Measurements from ENCODE around the gene THOC7. TPM values are rescaled to one million over a fixed set of nuclear protein-coding genes. Genes with fewer than 3 reads are reported as not detected.
A peak's percentile ranks its signal among the peaks of the same experiment; 100 is the strongest.

THOC7 gene
- total RNA-seq, 1 donor from 2014 or later = 20.8 TPM

DNA sequence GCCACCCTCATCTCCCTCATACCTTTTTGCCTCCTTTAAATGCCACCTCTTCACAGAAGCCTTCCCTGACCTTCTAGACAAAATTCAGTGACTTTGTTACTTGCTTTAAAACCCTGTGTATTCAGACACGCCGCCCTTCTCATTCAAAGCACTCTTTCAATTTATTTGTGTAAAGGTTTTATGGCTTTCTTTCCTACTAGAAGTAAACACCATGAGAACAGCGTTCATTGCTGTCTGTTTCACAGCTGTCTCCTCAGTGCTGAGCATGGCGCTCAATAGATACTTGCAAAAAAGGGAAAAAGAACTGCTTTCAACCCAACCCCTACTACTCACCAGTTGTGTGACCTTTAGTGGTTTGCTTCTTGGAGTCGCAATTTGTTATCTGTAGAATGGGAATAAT is 17.0 kb upstream of the THOC7 start:
- DNase-seq (ENCODE audit: low spot score) (no peak), ATAC-seq (no peak)

- ATAC-seq = peak; percentile 52
- no peak for DNase-seq (ENCODE audit: low spot score)
Observed at GRCh38 chr3:63878394-63879060, 14.9 kb upstream of the THOC7 start.

DNA sequence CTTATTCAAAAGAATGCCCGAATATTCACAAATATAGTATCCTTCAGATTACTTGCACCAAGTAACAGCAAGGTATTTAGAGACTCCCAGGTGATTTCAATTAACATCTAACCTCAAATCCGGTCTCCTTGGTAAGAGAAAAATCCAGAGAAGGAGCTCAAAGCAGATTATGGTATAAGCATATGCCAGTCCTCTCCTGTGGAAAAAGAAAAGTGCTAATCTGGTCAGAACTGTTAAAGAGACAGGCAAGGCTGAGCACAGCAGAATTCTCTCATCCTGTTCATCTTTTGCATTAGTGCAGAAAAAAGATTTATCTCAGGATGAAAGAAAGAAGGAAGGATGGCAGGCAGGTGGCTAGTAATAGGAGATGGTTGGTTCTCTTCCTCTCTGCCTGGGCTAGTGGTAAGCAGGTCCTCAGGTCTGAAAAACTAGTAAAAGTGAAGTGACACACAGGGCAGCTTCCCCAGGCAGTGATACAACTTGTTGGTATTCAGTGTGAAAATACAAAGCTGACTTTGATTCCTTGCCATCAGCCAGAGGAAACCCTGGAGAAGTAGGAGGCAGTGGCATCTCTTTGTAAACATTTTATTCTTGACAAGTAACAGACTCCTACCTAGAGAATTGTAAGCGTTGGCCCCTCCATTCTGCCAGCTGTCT is 14.3 kb upstream of the THOC7 start:
- no peak for ATAC-seq
- DNase-seq (ENCODE audit: low spot score) = no peak

DNA sequence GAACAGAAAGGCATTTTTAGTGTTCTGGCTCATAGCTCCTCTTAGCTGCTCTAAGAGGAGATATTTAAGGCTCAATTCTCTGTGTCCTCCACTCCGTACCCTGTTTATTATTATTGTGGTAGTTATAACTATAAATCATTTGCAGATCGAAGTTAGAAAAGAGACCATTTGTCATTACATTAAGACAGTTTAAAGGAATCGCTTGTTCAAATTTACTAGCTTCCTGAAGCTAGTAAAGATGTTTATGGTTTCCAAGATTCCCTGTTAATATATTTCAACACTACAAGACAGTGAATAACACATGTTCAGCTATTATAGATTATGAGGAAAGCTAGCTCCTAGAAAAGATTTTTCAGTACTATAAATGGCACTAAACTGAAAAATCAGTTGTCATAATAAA is 12.7 kb upstream of the THOC7 start:
- ATAC-seq (no peak), DNase-seq (ENCODE audit: low spot score) (no peak)

GRCh38 chr3:63875510-63875909 is 11.9 kb upstream of the THOC7 start:
- ATAC-seq (no peak), DNase-seq (ENCODE audit: low spot score) (no peak)

- no peak for ATAC-seq
- DNase-seq (ENCODE audit: low spot score) = no peak
Observed at GRCh38 chr3:63874769-63875168, 11.2 kb upstream of the THOC7 start.

DNA sequence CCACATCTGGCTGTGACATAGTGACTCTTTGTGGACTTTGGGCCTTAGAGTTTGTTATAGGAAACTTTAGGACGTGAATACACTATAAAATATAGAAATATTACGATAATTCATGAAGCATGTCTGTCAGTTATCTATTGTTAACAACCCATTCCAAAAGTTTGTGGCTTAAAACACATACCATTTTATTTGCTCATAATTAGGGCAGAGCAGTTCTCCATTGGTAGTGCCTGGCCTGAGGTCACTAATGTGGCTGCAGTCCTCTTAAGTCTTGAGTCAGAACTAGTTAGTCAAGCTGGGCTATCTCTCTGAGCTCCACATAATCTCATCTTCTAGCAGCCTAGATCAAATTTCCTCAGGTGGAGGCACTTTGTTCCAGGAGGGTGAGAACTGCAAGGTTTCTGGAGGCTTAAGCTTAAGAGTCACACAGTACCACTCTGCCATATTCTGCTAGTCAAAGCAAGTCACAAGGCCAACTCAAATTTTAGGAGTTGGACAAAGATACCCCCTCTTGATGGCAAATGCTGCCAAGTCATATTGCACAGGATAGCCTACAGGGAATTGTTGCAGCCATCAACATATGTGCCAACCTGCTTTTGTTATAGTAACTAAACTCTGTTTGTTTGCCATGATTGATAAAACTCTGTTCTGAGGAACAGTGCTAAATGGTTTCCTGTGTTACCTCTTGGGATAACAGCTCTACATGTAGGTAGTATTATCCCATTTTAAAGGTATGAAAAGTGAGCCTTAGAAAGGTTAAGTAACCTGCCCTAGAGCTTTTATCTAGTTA is 8.7 kb upstream of the THOC7 start:
- ATAC-seq (no peak), DNase-seq (ENCODE audit: low spot score) (no peak)

DNA sequence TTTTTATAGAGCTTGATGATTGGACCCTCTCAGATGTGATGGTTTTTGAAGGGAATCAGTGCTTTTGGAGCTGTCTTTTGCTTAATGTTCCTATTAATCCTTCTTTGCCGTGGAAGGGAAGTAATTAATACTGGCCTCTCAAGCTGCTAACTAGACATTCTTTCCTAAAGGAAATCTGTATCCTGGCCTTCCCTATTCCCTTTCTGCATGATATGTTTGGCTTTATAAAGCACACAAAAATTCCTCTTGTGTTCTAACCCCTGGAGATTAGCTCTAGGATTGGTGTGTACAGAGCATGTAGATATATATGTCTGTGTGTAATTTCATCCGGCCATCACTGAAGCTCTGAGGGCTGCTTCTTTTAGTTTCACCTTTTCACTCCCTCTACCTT is 7.0 kb upstream of the THOC7 start:
- DNase-seq (ENCODE audit: low spot score) = no peak

DNA sequence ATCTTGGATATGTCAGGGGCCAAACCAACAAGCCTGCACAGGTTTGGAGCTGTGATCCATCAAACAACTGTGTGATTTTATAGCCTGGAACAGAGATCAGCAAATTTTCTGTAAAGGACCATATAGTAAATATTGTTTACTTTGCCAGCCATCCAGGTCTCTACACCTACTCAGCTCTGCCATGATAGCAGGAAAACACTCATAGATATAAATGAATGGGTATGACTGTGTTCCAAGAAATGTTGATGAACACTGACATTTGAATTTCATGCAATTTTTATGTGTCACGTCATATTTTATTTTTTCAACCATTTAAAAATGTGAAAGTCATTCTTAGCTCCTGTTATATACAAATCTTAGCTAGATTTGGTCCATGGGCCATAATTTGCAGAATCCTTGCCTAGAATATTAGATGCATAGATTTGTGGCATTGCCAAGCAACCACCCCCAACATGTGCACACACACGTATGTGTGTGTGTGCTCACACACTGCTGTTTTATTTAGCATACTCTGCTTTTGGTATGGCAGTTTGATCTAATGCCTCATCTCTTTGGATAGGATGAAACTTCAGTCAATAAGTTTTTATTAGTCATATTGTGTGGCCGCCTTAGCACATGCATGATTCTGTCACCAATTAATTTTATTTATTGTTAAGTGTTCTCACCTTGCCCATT is 6.5 kb upstream of the THOC7 start:
- ATAC-seq (no peak), DNase-seq (ENCODE audit: low spot score) (no peak)

More for the DNA sequence above, 7.0 kb upstream of the THOC7 start:
- no peak for ATAC-seq

DNA sequence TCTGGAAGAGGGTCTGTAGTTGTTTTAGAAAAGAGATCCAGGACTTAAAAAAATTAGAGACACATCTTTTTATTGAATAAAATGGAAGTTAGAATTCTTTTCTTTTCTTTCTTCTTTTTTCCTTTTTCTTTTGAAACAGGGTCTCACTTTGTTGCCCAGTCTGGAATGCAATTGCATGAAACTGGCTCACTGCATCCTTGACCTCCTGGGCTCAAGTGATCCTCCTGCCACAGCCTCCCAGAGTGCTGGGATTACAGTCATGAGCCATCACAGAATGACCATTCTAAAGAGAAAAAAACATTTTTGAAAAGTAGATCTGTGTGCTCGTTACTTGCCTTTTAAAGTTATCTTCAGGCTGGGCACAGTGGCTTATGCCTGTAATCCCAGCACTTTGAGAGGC is 3.6 kb upstream of the THOC7 start:
- no peak for ATAC-seq
- no peak for DNase-seq (ENCODE audit: low spot score)

- DNase-seq (ENCODE audit: low spot score) = no peak
- ATAC-seq = no peak
Observed at GRCh38 chr3:63864965-63865327, 1.3 kb upstream of the THOC7 start.

GRCh38 chr3:63864008-63864964 is 681 bp upstream of the THOC7 start:
- peak; percentile 63 for DNase-seq (ENCODE audit: low spot score)
- ATAC-seq = peak; percentile 76

DNA sequence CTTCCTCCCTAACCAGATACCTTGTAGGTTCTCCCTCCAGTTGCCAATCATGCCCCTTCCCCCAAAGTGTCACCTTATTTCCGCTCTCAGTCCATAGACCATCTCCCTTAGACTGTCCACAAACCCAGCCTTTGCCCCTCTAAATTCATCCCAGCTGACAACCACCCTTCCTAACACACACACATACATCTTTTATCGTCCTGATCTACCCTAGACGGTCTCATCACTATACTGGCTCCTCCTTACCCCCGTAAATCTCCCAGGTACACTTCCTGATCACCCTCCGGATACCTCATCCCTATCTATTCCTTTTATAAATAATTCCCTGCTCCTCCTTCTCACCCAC is 828 bp downstream of the THOC7 start:
- DNase-seq (ENCODE audit: low spot score) (no peak), ATAC-seq (no peak)

- ATAC-seq = no peak
- no peak for DNase-seq (ENCODE audit: low spot score)
Observed at GRCh38 chr3:63861306-63861705, 2.3 kb downstream of the THOC7 start.

- DNase-seq (ENCODE audit: low spot score) (no peak), ATAC-seq (no peak)
Observed at GRCh38 chr3:63860776-63861175, 2.8 kb downstream of the THOC7 start.

GRCh38 chr3:63857311-63857710 is 6.3 kb downstream of the THOC7 start:
- DNase-seq (ENCODE audit: low spot score) = no peak
- ATAC-seq = no peak

DNA sequence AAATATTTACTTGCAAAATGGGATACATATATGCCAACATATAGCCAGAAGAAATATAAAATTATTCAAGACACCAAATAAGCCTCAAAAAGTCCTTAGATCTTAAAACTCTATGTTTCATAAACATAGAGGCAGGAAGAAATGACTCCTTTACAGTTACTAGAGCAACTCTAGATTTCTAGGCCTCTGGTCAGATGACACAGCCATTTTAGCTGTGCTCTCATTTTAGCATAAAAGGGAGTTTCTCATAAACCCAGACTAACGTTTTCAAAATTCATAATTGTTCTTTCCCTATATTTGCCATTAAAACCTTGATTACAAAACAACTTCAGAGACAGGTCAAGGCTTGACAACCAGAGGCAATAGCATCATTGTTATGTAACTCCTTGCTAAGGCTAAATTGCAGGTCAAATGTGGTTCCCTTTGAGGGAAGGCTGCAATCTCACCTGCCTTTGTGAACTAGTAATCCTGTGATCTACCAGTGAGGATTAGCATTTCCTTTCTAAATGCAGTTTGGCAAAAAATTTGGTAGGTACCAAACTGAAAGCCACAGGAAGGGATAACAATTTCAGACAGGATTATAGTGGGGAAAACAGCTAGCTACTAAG is 8.2 kb downstream of the THOC7 start:
- DNase-seq (ENCODE audit: low spot score) (no peak), ATAC-seq (peak; percentile 82)

GRCh38 chr3:63853106-63853505 is 10.5 kb downstream of the THOC7 start:
- DNase-seq (ENCODE audit: low spot score) = no peak
- ATAC-seq = no peak

DNA sequence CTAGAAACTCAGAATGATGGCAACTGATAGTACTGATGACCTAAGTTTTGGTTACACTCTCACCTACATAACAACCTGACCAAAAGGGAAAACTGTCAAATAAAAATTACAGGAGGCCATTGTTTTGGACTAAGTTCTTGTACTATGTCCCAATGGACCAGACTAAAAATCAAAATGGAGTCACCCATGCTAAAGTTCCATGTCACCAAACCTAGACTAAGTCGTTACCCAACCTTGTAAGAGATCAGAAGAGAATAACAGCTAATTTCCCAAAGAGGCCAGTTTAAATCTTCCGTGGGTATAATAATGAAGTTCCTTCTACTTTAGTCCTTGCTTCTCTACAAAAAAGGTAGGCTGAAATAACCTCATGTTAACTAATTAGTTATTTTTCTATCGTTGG is 12.3 kb downstream of the THOC7 start:
- DNase-seq (ENCODE audit: low spot score) (no peak), ATAC-seq (no peak)

GRCh38 chr3:63849175-63849574 is 14.4 kb downstream of the THOC7 start:
- DNase-seq (ENCODE audit: low spot score) (no peak), ATAC-seq (no peak)
